Measurements from ENCODE around the gene ZKSCAN5. TPM values are rescaled to one million over a fixed set of nuclear protein-coding genes. Genes with fewer than 3 reads are reported as not detected.

Gene ZKSCAN5
- total RNA-seq, 1 experiment from 2014 or later = 10.2 TPM

GRCh38 chr7:99554939-99555338, 50.5 kb downstream of the ZKSCAN5 start:
- H3K9me3 ChIP-seq (ENCODE audit: control insufficient read depth in 1 of 2, insufficient read depth in 1 of 2, low read depth in 1 of 2, low read length in 2 of 2) = no peaks in the 10 kb centered on the region
- H3K27me3 ChIP-seq (ENCODE audit: insufficient read depth, low read length) = no peaks in the 10 kb centered on the region
- ChIA-PET POLR2A (no interaction called here), CTCF (no interaction called here), RAD21 (ENCODE audit: low non-redundant PET in 1 of 2, low total read pairs in 2 of 2, uncharacterized antibody in 2 of 2, unreplicated experiment in 2 of 2) (no interaction called here)
- no peak overlapping the region for H3K27ac ChIP-seq (ENCODE audit: low read depth, low read length)
- H3K9ac ChIP-seq (ENCODE audit: low read length) = no peak overlapping the region
- DNase-seq (ENCODE audit: low read depth, low spot score) = no peak
- H3K9me2 ChIP-seq (ENCODE audit: insufficient read depth) = no peaks in the 10 kb centered on the region
- intact Hi-C loops (cut with micrococcal nuclease) = loop anchor here (5.0 kb wide), 1 partner anchor 62 kb away; the partner anchor contains the start of gene ZSCAN25
- H3K36me3 ChIP-seq (ENCODE audit: control insufficient read depth in 1 of 2, insufficient read depth in 2 of 2, low read length in 2 of 2) = peaks cover 2 to 3% of the 10 kb centered on the region in 2 experiments; a peak in 1 of 4 replicates
- peaks cover 10 to 29% of the 10 kb centered on the region in 2 experiments for H3K4me1 ChIP-seq (ENCODE audit: control insufficient read depth in 1 of 2, insufficient read depth in 2 of 2, low read length in 2 of 2)
- no peak overlapping the region for H3K4me3 ChIP-seq (replicated peaks in 1 of 2; ENCODE audit: low read depth in 1 of 2, low read length in 2 of 2)
- H2AFZ ChIP-seq (ENCODE audit: low read depth, low read length, poor library complexity, severe bottlenecking) = no peak overlapping the region
- H3K4me2 ChIP-seq (ENCODE audit: low read length) = no peak overlapping the region
- no peak for TF ChIP-seq EGR1 (IDR thresholded peaks at IDR 0.05; ENCODE audit: low read depth)
- TF ChIP-seq CTCF (IDR thresholded peaks at IDR 0.05 in 2 of 3, conservative IDR thresholded peaks at IDR 0.05 in 1 of 3; ENCODE audit: borderline replicate concordance in 1 of 3, insufficient read depth in 1 of 3, low read depth in 2 of 3, low read length in 2 of 3) = no peak
- no peak for TF ChIP-seq MAX (IDR thresholded peaks at IDR 0.05)
- TF ChIP-seq SRF (IDR thresholded peaks at IDR 0.05; ENCODE audit: low read depth) = no peak
- TF ChIP-seq YY1 (IDR thresholded peaks at IDR 0.05; ENCODE audit: extremely low read depth, insufficient replicate concordance, low read depth, low read length) = no peak
- no peak for TF ChIP-seq JUND (IDR thresholded peaks at IDR 0.05)
- ATAC-seq = no peak
- no TSS peak for BruUV-seq (replicated peaks)
- peaks cover 47% of the 10 kb centered on the region for H3K79me2 ChIP-seq (ENCODE audit: insufficient read depth, low read length)
- no peaks in the 10 kb centered on the region for H4K20me1 ChIP-seq (ENCODE audit: insufficient read depth)

- RAD21 ChIA-PET (ENCODE audit: low non-redundant PET in 1 of 2, low total read pairs in 2 of 2, uncharacterized antibody in 2 of 2, unreplicated experiment in 2 of 2) = no interaction called here
- H3K9ac ChIP-seq (ENCODE audit: low read length) = peak overlapping the region; percentile 96
- TF ChIP-seq ELF1 (IDR thresholded peaks at IDR 0.05; ENCODE audit: borderline replicate concordance, low read depth) (no peak), CBX3 (IDR thresholded peaks at IDR 0.05; ENCODE audit: low read depth) (no peak), YY1 (IDR thresholded peaks at IDR 0.05; ENCODE audit: extremely low read depth, insufficient replicate concordance, low read depth, low read length) (no peak)
- peaks cover 12 to 22% of the 10 kb centered on the region in 2 experiments for H3K36me3 ChIP-seq (ENCODE audit: control insufficient read depth in 1 of 2, insufficient read depth in 2 of 2, low read length in 2 of 2)
- CTCF ChIA-PET = no interaction called here
- peak overlapping the region; percentile 93; the same call in 1 of the 2 replicates for H3K27ac ChIP-seq (ENCODE audit: low read depth, low read length)
- H2AFZ ChIP-seq (ENCODE audit: low read depth, low read length, poor library complexity, severe bottlenecking) = no peak overlapping the region
- H3K9me3 ChIP-seq (ENCODE audit: control insufficient read depth in 1 of 2, insufficient read depth in 1 of 2, low read depth in 1 of 2, low read length in 2 of 2) = no peaks in the 10 kb centered on the region
- H3K4me2 ChIP-seq (ENCODE audit: low read length) = peak overlapping the region; percentile 79
- no peaks in the 10 kb centered on the region for H3K27me3 ChIP-seq (ENCODE audit: insufficient read depth, low read length)
- ATAC-seq (no peak), DNase-seq (ENCODE audit: low read depth, low spot score) (no peak)
- intact Hi-C loops (cut with micrococcal nuclease) = loop anchor here (5.0 kb wide), 1 partner anchor 60 kb away; the partner anchor contains the start of gene ZSCAN25
- no peaks in the 10 kb centered on the region for H4K20me1 ChIP-seq (ENCODE audit: insufficient read depth)
- no peaks in the 10 kb centered on the region for H3K9me2 ChIP-seq (ENCODE audit: insufficient read depth)
- POLR2A ChIA-PET = interaction anchor here (1.4 kb wide), 1 partner anchor 84 kb away, joined by 5 read pairs; no protein-coding TSS in a partner anchor
- H3K4me1 ChIP-seq (ENCODE audit: control insufficient read depth in 1 of 2, insufficient read depth in 2 of 2, low read length in 2 of 2) = peaks cover 16 to 40% of the 10 kb centered on the region in 2 experiments
- no TSS peak for BruUV-seq (replicated peaks)
- peaks cover 58% of the 10 kb centered on the region for H3K79me2 ChIP-seq (ENCODE audit: insufficient read depth, low read length)
- H3K4me3 ChIP-seq (replicated peaks in 1 of 2; ENCODE audit: low read depth in 1 of 2, low read length in 2 of 2) = peak overlapping the region; percentile 90 to 95
Measured at GRCh38 chr7:99557196-99557607, 52.7 kb downstream of the ZKSCAN5 start.

All from HCT116 (cell line).